Duodenal mucosa (tissue), 2 donors: ENCODE results near the gene OR52E4.

Experiments used
- H3K27ac ChIP-seq: one replicate; pipeline ENCODE4 v1.7.0; 2013; ENCODE audit warnings: low read depth, low read length
- H3K27me3 ChIP-seq, 2 donors: one replicate each; pipeline ENCODE4 v1.7.0; 2013; ENCODE audit warnings: low read length in 2 of 2, control low read depth in 1 of 2; ENCODE audit not compliant: insufficient read depth in 2 of 2, control insufficient read depth in 1 of 2
- H3K36me3 ChIP-seq, 2 donors: one replicate each; pipeline ENCODE4 v1.7.0; 2013; ENCODE audit warnings: low read length in 2 of 2, control low read depth in 1 of 2; ENCODE audit not compliant: insufficient read depth in 2 of 2, control insufficient read depth in 1 of 2
- H3K4me1 ChIP-seq, 2 donors: one replicate each; pipeline ENCODE4 v1.7.0; 2013; ENCODE audit warnings: low read length in 2 of 2, control low read depth in 1 of 2; ENCODE audit not compliant: insufficient read depth in 2 of 2, control insufficient read depth in 1 of 2
- H3K4me3 ChIP-seq, 2 donors: one replicate each; pipeline ENCODE4 v1.7.0; 2013; ENCODE audit warnings: low read length in 2 of 2, low read depth in 1 of 2
- H3K9ac ChIP-seq, 2 donors: one replicate each; pipeline ENCODE4 v1.7.0; 2013; ENCODE audit warnings: low read length in 2 of 2, low read depth in 1 of 2
- H3K9me3 ChIP-seq, 2 donors: one replicate each; pipeline ENCODE4 v1.7.0; 2013; ENCODE audit warnings: low read length in 2 of 2, control low read depth in 1 of 2; ENCODE audit not compliant: control insufficient read depth in 1 of 2

The OR52E4 gene

DNA sequence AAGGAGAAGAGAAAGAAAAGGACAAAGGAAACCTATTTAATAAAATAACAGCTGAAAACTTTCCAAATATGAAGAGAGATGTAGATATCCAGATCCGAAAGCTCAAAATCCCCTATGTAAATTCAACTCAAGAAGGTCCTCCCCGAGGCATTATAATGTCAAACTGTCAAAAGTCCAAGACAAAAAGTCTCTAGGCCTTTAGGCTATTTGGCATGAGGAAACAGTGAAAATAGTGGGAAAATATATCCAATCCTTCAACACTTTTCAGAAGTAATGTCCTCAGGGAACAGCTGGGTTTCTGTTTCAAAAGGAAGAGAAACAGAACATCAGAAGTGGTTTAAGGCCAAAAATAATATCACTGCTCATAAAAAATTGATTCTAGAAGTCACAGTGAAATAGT, 1.9 kb upstream of the OR52E4 start:
- Histone ChIP-seq H3K4me3 (no peak overlapping the region), H3K36me3 (no peaks in the 10 kb centered on the region), H3K4me1 (no peaks in the 10 kb centered on the region), H3K9me3 (no peaks in the 10 kb centered on the region), H3K9ac (no peak overlapping the region), H3K27ac (no peak overlapping the region), H3K27me3 (no peaks in the 10 kb centered on the region)

GRCh38 chr11:5881756-5882155, 1.3 kb downstream of the OR52E4 start:
- Histone ChIP-seq H3K9ac (no peak overlapping the region), H3K36me3 (no peaks in the 10 kb centered on the region), H3K27me3 (no peaks in the 10 kb centered on the region), H3K4me3 (no peak overlapping the region), H3K4me1 (no peaks in the 10 kb centered on the region), H3K9me3 (no peaks in the 10 kb centered on the region), H3K27ac (no peak overlapping the region)

DNA sequence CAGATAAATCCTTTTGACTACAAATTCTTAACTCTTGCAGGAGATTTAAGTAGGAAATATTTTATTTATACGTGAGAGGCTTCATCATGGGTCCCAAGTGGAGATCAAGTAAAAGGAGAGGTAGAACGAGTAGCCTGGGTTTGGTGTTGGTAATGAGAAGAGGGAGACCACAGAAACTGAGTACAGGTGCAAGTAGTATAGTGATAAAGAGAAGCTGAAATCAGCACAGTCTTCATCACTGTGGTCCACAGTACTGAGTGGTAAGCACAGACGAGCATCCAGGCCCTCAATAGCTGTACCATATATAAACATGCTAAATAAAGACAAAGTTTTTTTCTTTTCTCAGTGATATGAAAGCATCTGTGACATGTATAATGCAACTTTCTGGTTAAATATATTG, 6.7 kb downstream of the OR52E4 start:
- H3K4me1 ChIP-seq: no peaks in the 10 kb centered on the region
- H3K27me3 ChIP-seq: no peaks in the 10 kb centered on the region
- no peaks in the 10 kb centered on the region for H3K9me3 ChIP-seq
- no peak overlapping the region for H3K4me3 ChIP-seq
- no peak overlapping the region for H3K27ac ChIP-seq
- no peaks in the 10 kb centered on the region for H3K36me3 ChIP-seq
- no peak overlapping the region for H3K9ac ChIP-seq

GRCh38 chr11:5887661-5888060, 7.2 kb downstream of the OR52E4 start:
- Histone ChIP-seq H3K9me3 (no peaks in the 10 kb centered on the region), H3K4me3 (no peak overlapping the region), H3K27me3 (no peaks in the 10 kb centered on the region), H3K9ac (no peak overlapping the region), H3K4me1 (no peaks in the 10 kb centered on the region), H3K36me3 (no peaks in the 10 kb centered on the region), H3K27ac (no peak overlapping the region)

GRCh38 chr11:5891216-5891800, 10.9 kb downstream of the OR52E4 start:
- Histone ChIP-seq H3K9me3 (no peaks in the 10 kb centered on the region), H3K4me1 (no peaks in the 10 kb centered on the region), H3K27ac (no peak overlapping the region), H3K9ac (no peak overlapping the region), H3K4me3 (no peak overlapping the region), H3K36me3 (no peaks in the 10 kb centered on the region), H3K27me3 (no peaks in the 10 kb centered on the region)

DNA sequence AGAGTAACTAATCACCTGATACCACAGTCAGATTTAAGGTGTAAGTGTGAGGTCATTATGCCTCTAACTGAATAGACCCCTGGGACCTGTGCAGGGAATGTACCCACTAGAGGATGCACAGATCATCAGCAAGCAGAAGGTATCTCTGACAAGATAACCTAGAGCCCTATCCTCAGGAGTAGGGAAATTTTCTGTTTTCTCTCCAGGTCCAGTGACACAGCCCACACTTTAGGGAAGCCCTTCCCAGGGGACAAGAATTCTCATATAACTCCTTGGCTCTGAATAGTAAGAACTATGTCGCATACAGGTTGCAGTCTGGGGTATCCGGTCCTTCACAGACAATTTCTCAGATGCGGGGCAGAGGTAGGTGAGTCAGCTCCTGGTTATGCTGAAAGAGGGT, 12.5 kb downstream of the OR52E4 start, which contains the start of gene OR52E5:
Gene OR52E5 (plus strand): TSS at position 301 of the 400 bp plus-strand sequence. CDS start 7,569 bp downstream, outside the sequence.
- no peaks in the 10 kb centered on the region for H3K36me3 ChIP-seq
- H3K27me3 ChIP-seq: no peaks in the 10 kb centered on the region
- no peaks in the 10 kb centered on the region for H3K9me3 ChIP-seq
- no peak within 1 kb of the TSS for H3K4me3 ChIP-seq
- H3K27ac ChIP-seq: no peak within 1 kb of the TSS
- no peak within 1 kb of the TSS for H3K9ac ChIP-seq
- H3K4me1 ChIP-seq: no peaks in the 10 kb centered on the region

DNA sequence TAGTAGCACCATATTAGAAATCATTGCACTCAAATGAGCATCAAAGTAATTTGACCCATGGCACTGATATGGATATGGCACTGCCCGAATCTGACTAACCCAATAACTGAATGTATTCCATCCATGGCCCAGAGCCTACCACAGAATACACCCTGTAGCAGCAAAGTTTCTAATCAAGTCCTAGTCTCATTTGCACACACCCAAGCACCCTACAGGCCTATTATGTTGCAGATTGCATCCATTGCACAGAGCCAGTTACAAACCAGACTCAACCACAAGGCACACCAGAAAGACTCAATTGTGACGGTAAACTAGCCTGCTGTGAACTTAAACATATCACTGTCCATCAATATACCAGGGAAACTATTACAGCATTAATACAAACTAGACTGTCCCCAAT, 19.1 kb downstream of the OR52E4 start:
- Histone ChIP-seq H3K4me3 (no peak overlapping the region), H3K27me3 (no peaks in the 10 kb centered on the region), H3K27ac (no peak overlapping the region), H3K4me1 (no peaks in the 10 kb centered on the region), H3K9me3 (no peaks in the 10 kb centered on the region), H3K9ac (no peak overlapping the region), H3K36me3 (no peaks in the 10 kb centered on the region)

GRCh38 chr11:5910540-5910939, 30.1 kb downstream of the OR52E4 start:
- H3K36me3 ChIP-seq: no peaks in the 10 kb centered on the region
- no peak overlapping the region for H3K4me3 ChIP-seq
- no peaks in the 10 kb centered on the region for H3K9me3 ChIP-seq
- no peaks in the 10 kb centered on the region for H3K27me3 ChIP-seq
- no peak overlapping the region for H3K27ac ChIP-seq
- no peak overlapping the region for H3K9ac ChIP-seq
- H3K4me1 ChIP-seq: no peaks in the 10 kb centered on the region

DNA sequence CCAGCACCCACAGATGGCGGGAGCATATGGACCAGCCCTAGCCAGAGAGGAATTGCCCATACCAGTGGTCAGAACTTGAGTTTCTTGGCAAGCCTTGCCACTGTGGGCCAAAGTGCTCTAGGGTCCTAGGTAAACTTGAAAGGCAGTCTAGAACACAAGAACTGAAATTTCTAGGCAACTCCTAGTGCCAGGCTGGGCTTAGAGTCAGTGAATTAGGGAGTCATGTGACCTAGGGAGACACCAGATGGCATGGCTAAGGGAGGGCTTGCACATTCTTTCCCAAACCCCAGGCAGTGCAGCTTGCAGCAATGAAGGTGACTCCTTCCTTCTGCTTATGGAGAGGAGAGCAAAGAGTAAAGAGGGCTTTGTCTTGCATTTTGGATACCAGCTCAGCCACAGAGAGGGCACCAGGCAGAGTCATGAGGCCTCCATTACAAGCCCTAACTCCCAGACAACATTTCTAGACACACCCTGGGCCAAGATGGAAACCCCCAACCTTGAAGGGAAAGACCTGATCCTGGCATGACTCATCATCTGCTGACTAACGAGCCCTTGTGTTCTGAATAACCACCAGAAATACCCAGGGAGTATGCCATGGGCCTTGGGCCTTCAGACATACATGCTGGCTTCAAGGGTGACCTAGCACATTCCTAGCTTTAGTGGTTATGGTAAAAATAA, 42.5 kb downstream of the OR52E4 start:
- H3K4me1 ChIP-seq: no peaks in the 10 kb centered on the region
- H3K27me3 ChIP-seq: no peaks in the 10 kb centered on the region
- H3K4me3 ChIP-seq: no peak overlapping the region
- peaks cover 0 to 1% of the 10 kb centered on the region in 2 donors for H3K9me3 ChIP-seq
- no peak overlapping the region for H3K27ac ChIP-seq
- no peak overlapping the region for H3K9ac ChIP-seq
- no peaks in the 10 kb centered on the region for H3K36me3 ChIP-seq

- Histone ChIP-seq H3K4me3 (no peak overlapping the region), H3K4me1 (no peaks in the 10 kb centered on the region), H3K27me3 (no peaks in the 10 kb centered on the region), H3K9me3 (peaks cover 0 to 3% of the 10 kb centered on the region in 2 donors), H3K36me3 (no peaks in the 10 kb centered on the region), H3K27ac (no peak overlapping the region), H3K9ac (no peak overlapping the region)
Observed at GRCh38 chr11:5923427-5923776, 43.0 kb downstream of the OR52E4 start.
